NCI-H2196 (cell line): ENCODE measurements around the gene STX7.

Source experiments
- DNase-seq: peaks from one replicate; lab custom pipeline; 2025; ENCODE audit not compliant: unreplicated experiment; lab: John Stamatoyannopoulos, UW

Gene STX7

GRCh38 chr6:132506869-132507808, 5.8 kb downstream of the STX7 start:
- no peak for DNase-seq

GRCh38 chr6:132506461-132506860, 6.5 kb downstream of the STX7 start:
- DNase-seq: no peak

GRCh38 chr6:132505158-132505557, 7.8 kb downstream of the STX7 start:
- no peak for DNase-seq

GRCh38 chr6:132504757-132505156, 8.2 kb downstream of the STX7 start:
- DNase-seq: no peak

GRCh38 chr6:132499757-132500156, 13.2 kb downstream of the STX7 start:
- no peak for DNase-seq

- no peak for DNase-seq
These were observed 14.3 kb downstream of the STX7 start for GRCh38 chr6:132498638-132499037.

GRCh38 chr6:132496519-132497180, 16.3 kb downstream of the STX7 start:
- DNase-seq: no peak

GRCh38 chr6:132495604-132496079, 17.3 kb downstream of the STX7 start:
- no peak for DNase-seq

GRCh38 chr6:132494954-132495353, 18.0 kb downstream of the STX7 start:
- DNase-seq: no peak

GRCh38 chr6:132491881-132492280, 21.0 kb downstream of the STX7 start:
- DNase-seq: no peak

GRCh38 chr6:132491303-132491702, 21.6 kb downstream of the STX7 start:
- no peak for DNase-seq

- DNase-seq: no peak
These were observed 22.3 kb downstream of the STX7 start for GRCh38 chr6:132490478-132491204.

- DNase-seq: no peak
These were observed 22.9 kb downstream of the STX7 start for GRCh38 chr6:132490024-132490423.

GRCh38 chr6:132489376-132489775, 23.5 kb downstream of the STX7 start:
- no peak for DNase-seq

- no peak for DNase-seq
These were observed 25.2 kb downstream of the STX7 start for GRCh38 chr6:132487762-132488161.

- DNase-seq: no peak
These were observed 28.3 kb downstream of the STX7 start for GRCh38 chr6:132484680-132485018.

- DNase-seq: peak; percentile 53
These were observed 28.9 kb downstream of the STX7 start for GRCh38 chr6:132483779-132484679.

- DNase-seq: no peak
These were observed 30.3 kb downstream of the STX7 start for GRCh38 chr6:132482581-132482980.

- no peak for DNase-seq
These were observed 31.7 kb downstream of the STX7 start for GRCh38 chr6:132481189-132481588.

GRCh38 chr6:132479131-132479530, 33.8 kb downstream of the STX7 start:
- no peak for DNase-seq

GRCh38 chr6:132478674-132479073, 34.2 kb downstream of the STX7 start:
- no peak for DNase-seq
